ACHN (cell line): Measurements from ENCODE around the gene MTO1.
"Not testable (repeated sequence)": the region's sequence is repeated elsewhere in the genome, so short reads cannot be mapped to it uniquely, and the experiment has no call there.

Source experiments
- DNase-seq: peaks from one replicate; pipeline ENCODE4 v3.0.0-alpha.2; 2015
- in situ Hi-C: cut with HindIII; loops from 2 replicates; pipeline ENCODE4 v1.10.0; 2017; ENCODE audit warnings: low sequenced_read_pairs, low pct_ligation_motif_present, low pct_unique_long_range_greater_than_20kb

The MTO1 gene, protein sequence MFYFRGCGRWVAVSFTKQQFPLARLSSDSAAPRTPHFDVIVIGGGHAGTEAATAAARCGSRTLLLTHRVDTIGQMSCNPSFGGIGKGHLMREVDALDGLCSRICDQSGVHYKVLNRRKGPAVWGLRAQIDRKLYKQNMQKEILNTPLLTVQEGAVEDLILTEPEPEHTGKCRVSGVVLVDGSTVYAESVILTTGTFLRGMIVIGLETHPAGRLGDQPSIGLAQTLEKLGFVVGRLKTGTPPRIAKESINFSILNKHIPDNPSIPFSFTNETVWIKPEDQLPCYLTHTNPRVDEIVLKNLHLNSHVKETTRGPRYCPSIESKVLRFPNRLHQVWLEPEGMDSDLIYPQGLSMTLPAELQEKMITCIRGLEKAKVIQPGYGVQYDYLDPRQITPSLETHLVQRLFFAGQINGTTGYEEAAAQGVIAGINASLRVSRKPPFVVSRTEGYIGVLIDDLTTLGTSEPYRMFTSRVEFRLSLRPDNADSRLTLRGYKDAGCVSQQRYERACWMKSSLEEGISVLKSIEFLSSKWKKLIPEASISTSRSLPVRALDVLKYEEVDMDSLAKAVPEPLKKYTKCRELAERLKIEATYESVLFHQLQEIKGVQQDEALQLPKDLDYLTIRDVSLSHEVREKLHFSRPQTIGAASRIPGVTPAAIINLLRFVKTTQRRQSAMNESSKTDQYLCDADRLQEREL

DNA sequence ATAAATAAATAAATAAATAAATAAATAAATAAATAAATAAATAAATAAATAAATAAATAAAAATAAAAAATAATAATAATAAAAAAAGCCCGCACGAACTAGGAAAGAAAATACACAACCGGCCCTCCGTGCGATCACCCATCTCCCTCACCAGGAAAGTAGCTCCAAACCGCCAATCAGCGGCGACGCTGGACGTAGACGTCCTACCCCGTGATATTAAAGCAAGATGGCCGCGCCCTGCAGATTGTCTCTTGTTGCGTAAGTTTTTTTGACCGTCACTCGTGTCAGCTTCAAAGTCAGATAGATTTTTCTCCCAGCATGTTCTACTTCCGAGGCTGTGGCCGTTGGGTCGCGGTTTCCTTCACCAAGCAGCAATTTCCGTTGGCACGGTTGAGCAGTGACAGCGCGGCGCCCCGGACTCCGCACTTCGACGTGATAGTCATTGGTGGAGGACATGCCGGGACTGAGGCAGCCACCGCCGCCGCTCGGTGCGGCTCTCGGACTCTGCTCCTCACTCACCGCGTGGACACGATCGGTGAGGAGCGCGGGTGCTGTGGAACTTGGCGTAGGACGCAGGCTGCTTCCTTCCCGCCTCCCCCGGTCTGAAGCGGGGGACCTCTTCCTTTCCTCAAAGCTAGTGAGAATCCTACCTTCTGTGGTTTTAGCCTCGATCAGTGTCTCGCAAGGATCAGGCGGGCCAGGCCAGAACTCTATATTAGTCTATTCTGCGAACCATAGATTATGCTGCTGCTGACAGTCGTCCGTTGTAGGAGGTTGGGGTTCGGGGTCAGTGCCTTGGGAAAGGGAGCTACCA is at the start of gene MTO1:
Gene MTO1 (plus strand): TSS at position 201 of the 814 bp plus-strand sequence. CDS start 118 bp downstream, at position 319.
- peak; percentile 85 for DNase-seq
- in situ Hi-C loops, result no loop called here

DNA sequence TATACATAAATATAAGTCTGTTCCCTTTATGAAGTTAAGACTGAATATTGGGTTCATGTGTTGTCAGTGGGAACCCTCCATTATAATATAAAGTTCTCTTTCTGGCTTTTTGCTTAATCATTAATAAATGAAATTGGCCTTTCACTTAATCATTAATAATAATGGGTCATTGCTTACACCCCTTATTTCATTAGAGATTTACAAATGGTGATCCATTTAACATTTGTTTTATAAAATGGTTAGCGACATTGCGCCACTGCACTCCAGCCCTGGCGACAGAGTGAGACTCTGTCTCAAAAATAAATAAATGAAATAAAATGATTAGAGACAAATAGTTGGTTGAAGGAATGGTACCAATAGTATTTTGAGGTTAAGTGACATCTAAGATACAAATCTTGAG is 48.4 kb upstream of the MTO1 start:
- in situ Hi-C loops, result no loop called here

DNA sequence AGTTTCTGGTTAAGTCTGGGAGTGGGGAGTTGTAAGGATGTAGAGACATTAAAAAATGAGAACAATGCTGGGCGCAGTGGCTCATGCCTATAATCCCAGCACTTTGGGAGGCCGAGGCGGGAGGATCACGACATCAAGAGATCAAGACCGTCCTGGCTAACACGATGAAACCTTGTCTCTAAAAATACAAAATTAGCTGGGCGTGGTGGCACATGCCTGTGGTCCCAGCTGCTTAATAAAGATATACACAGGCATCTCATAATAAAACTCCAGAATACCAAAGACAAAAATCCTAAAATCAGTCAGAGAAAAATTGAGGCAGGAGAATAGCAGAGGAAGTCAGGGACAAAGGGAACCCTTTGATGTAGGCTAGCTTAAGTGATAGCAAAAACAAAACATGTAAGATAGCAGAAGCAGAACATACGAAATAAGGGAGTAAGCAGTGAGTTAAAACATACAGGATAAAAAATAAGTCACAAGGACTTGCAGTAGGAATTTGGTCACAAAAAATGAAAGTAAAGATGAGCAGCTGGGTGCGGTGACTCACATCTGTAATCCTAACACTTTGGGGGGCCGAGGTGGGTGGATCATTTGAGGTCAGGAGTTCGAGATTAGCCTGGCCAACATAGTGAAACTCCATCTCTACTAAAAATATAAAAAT is 43.3 kb upstream of the MTO1 start:
- DNase-seq, result no peak
- in situ Hi-C loops, result no loop called here

More for the DNA sequence above, 48.4 kb upstream of the MTO1 start:
- DNase-seq, result no peak

DNA sequence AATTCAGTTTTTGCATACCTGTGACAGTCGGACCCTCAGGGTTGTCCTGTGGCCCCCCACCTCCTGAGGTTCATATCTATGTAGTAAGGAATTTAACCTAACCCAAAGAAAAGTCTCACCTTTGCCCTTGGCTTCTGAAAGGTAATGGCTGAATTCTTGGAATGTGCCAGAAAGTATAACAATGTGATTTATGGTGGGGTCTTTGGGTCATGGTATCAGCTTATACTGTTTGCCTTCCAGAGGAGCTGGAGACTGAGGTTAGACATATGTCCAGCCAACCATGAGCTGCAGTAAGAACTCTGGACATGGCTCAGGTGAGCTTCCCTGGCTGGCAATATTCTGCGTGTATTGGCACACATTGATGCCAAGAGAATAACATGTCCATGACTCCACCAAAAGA is 40.0 kb upstream of the MTO1 start:
- in situ Hi-C loops, result no loop called here
- no peak for DNase-seq

- no peak for DNase-seq
- in situ Hi-C loops, result no loop called here
Observed at GRCh38 chr6:73435236-73435635, 26.3 kb upstream of the MTO1 start.

DNA sequence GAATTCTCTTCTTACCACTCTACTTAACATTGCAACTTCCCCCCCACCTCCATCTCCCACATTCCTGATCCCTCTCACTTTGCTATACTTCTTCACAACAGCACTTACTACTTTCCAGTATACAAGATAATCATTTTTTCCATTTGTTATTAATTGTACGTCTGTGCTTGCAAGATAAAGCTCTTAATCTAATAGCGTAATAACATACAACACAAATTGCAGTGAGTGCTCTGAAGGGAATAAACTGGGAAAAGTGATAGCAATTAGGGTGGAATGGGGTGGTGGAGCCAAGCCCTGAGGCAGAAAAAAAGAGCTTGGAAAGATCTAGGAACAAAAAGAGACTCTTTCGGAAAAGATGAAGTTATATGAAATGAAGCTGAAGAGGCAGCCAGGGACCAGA is 18.0 kb upstream of the MTO1 start:
- DNase-seq, result no peak
- in situ Hi-C loops, result no loop called here

DNA sequence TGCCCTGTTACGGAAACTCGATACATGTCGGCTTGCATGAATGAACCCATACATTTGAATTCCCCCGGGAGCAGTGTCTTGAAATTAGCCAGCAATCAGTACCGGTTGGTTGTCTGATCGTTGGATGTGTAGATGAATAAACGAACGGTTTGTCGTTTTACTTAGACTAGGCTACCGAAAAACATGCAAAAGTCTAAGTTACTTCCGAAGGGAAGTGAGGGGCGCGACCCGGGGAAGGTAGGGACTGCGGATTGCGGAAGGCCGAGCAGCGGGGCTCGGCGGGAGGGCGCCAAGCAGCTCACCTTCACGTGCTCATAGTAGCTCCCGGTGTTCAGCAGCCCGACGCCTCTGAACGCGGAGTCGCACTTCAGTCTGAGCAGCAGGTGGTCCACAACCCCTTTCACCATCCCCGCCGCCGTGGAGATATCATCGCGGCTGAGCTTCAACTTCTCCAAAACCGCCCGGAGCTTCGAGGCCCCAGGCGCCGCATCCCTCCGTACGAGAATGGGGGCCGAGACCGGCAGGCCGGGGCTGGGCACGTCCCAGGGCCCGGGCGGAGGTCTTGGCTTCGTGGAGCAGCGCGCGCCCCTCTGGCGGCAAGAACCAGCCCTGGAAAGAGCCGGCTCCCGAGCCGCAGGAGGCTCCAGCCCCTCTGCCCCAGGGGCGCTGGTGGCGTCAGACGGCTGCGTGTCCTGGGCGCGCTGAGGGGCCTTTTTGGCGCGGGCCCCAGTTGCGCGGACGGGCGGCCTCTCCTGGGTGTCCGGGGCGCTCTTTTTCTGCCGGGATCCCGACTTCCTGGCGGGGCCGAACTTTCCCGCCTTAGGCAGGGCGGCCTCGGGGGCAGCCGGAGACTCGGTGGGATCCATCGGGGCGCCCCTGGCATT is 10.1 kb upstream of the MTO1 start:
- DNase-seq, result no peak
- in situ Hi-C loops, result no loop called here

DNA sequence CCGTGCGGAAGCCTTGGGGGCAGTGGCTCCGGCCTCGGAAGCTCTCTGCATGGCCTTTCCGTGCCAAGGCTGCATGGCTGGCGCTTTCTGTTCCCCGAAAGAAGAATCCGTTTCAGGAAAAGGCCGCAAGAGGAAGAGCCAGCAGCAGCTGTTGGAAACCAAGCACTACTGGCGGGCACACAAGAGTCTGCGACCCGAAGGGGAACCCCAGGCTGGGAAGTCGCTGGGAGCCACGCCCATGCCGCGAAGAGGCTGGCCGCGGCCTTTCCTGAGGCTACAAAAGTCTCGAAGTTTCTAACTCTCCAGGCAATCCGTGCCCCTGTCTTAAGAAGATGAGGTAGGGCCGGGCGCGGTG is 9.5 kb upstream of the MTO1 start, which contains the start of gene CGAS:
Gene CGAS (minus strand): TSS at position 191 of the 355 bp plus-strand sequence. CDS start 116 bp downstream, at position 75.
- in situ Hi-C loops, result no loop called here
- DNase-seq, result no peak

DNA sequence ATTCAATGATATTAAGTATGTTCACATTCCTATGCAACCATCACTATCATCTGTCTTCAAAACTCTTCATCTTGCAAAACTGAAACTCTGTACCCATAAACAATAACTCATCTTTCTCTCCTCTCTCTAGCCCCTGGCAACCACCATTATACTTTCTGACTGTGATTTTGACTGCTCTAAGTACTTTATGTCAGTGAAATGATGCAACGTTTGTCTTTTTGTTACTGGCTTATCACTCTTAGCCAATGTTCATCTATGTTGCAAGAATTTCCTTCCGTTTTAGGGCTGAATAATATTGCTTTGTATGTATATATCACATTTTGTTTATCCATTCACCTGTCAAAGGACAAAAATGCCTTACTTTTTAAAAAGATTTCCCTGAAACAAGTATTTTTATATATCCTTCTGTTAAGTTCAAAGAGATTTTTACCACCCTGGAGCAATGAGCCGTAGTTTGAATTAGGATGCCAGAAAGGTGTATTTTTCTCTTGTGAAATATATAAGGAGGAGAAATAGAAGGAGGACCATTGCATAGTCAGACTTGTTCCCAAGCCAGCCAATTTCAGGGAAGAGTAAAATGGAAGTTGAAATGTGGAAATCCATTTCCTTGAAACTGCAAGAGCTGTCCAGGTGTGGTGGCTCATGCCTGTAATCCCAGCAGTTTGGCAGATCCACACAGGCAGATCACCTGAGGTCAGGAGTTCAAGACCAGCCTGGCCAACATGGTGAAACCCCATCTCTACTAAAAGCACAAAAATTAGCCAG is 5.5 kb upstream of the MTO1 start:
- in situ Hi-C loops, result no loop called here
- no peak for DNase-seq

GRCh38 chr6:73459474-73459873 is 2.1 kb upstream of the MTO1 start:
- in situ Hi-C loops, DNase-seq: not testable (repeated sequence)

DNA sequence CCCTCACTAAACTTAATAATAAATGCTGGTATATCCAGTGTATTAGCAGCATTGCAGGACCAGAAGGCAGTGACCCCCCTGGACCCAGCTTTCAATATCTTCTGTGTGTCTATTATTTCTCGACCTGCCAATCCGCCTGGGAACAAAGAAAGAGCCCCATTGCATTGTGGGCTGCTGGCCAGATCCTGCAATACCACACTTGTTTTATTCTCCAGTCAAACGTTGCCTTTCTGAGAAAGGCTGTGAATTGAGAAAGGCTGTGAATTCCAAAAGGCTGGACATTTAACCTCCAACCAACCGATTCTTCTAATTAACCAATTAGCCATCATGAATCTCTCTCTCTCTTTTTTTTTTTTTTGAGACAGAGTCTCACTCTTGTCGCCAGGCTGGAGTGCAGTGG is 1.5 kb upstream of the MTO1 start:
- in situ Hi-C loops, result no loop called here
- DNase-seq, result no peak

- no peak for DNase-seq
- in situ Hi-C loops, result no loop called here
Observed at GRCh38 chr6:73471686-73472290, 10.3 kb downstream of the MTO1 start.

DNA sequence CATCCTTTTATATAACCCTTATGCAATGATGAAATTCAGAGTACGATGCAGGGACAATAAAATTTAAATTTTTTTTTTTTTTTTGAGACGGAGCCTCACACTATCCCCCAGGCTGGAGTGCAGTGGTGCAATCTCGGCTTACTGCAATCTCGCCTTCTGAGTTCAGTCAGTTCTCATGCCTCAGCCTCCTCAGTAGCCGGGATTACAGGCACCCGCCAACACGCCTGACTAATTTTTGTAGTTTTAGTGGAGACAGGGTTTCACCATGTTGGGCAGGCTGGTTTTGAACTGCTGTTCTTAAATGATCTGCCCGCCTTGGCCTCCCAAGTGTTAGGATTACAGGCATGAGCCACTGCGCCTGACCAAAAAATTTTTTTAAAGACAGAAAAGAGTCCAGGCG is 15.2 kb downstream of the MTO1 start:
- no peak for DNase-seq
- in situ Hi-C loops, result no loop called here

GRCh38 chr6:73477407-73477806 is 15.9 kb downstream of the MTO1 start:
- DNase-seq, result no peak
- in situ Hi-C loops, result no loop called here

DNA sequence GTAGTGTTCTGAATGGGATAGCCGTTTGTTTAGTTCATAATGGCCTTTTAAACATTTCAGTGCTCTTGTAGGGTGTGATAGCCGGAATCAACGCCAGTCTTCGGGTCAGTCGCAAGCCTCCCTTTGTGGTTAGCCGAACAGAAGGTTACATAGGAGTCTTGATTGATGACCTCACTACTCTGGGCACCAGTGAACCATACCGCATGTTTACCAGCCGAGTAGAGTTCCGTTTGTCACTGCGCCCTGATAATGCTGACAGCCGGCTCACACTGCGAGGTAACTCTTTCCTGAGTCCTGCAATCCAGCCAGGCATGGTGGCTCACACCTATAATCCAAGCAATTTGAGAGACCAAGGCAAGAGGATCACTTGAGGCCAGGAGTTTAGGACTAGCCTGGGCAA is 20.4 kb downstream of the MTO1 start:
- in situ Hi-C loops, result no loop called here
- DNase-seq, result no peak

DNA sequence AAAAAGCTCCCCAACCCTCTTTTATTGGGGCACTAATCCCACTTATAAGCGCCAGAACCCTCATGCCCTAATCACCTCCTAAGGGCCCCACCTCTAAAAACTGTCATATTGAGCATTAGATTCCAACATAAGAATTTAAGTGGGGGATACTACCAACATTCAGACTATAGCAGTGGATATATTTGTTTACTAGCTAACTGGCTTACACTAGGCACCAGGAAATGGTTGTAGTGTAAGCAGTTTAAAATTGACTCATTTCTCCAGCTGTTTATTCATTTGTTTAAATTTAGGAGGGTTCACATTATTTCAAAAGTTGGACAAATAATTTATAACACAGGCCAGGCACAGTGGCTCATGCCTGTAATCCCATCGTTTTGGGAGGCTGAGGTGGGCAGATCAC is 22.9 kb downstream of the MTO1 start:
- DNase-seq, result no peak
- in situ Hi-C loops, result no loop called here

DNA sequence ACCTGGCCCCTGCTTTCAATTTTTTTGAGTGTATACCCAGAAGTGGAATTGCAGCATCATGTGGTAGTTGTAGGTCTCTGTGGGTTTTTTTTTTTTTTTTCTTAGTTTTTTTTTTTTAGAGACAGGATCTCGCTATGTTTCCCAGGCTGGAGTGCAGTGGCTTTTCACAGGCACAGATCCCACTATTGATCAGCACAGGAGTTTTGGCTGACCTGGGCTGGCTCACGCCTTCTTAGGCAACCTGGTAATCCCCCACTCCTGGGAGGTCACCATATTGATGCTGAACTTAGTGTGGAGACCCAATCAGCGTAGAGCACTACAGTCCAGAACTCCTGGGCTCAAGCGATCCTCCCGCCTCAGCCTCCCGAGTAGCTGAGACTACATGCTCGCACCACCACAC is 25.9 kb downstream of the MTO1 start:
- in situ Hi-C loops, result no loop called here
- no peak for DNase-seq
